Measurements from ENCODE around the gene POMT2. TPM values are rescaled to one million over a fixed set of nuclear protein-coding genes. Genes with fewer than 3 reads are reported as not detected.

Gene POMT2
- total and polyA plus RNA-seq, 2 experiments from 2014 or later = 21.1 to 39.3 TPM

DNA sequence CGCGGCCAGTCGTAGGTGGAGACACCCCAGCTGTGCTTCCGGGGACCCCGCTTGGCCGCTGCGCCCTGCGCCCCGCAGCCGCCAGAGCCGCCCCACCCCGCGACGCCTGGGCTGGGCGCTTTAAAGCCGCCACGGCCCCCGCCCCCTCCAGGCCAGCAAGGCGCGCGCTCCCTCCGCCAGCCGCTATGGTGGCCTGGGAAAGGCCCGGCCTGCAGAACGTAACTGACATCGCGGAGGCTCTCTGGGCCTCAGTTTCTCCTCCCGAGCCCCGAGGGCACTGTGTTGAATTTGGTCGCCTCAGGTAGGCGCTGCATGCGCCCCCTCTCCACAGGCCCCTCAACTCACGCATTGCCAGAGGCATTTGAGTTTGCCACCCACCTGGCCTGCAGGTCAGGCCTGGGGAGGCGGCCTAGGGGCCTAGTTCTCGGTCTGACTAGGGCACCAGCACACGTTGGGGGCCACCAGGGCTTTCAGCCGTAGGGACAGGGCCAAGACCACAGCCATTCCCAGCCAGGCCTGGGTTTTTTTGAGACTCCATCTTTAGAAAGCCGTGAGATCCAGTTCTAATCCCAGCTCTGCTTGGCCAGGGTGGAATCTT lies 49.5 kb downstream of the POMT2 start, which contains the start of gene NGB:
Gene NGB (minus strand): TSS at position 94 of the 598 bp plus-strand sequence. CDS start 269 bp downstream, outside the sequence.
- TF ChIP-seq EZH2phosphoT487 (IDR thresholded peaks at IDR 0.05; ENCODE audit: low read depth, severe bottlenecking, unreplicated experiment) = no peak
- no peak for TF ChIP-seq EZH2 (IDR thresholded peaks at IDR 0.05; ENCODE audit: borderline replicate concordance)
- TF ChIP-seq, protein P1, sequence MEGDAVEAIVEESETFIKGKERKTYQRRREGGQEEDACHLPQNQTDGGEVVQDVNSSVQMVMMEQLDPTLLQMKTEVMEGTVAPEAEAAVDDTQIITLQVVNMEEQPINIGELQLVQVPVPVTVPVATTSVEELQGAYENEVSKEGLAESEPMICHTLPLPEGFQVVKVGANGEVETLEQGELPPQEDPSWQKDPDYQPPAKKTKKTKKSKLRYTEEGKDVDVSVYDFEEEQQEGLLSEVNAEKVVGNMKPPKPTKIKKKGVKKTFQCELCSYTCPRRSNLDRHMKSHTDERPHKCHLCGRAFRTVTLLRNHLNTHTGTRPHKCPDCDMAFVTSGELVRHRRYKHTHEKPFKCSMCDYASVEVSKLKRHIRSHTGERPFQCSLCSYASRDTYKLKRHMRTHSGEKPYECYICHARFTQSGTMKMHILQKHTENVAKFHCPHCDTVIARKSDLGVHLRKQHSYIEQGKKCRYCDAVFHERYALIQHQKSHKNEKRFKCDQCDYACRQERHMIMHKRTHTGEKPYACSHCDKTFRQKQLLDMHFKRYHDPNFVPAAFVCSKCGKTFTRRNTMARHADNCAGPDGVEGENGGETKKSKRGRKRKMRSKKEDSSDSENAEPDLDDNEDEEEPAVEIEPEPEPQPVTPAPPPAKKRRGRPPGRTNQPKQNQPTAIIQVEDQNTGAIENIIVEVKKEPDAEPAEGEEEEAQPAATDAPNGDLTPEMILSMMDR (IDR thresholded peaks at IDR 0.05; ENCODE audit: poor library complexity) = no peak
- no peak for DNase-seq (ENCODE audit: low spot score)
- H4K20me1 ChIP-seq (ENCODE audit: insufficient read depth, poor library complexity, severe bottlenecking) = no peaks in the 10 kb centered on the region
- H3K9me2 ChIP-seq (replicated peaks; ENCODE audit: insufficient read depth) = no peaks in the 10 kb centered on the region
- H2AFZ ChIP-seq = no peak within 1 kb of the TSS
- peak within 1 kb of the TSS; percentile 80 for H3K4me2 ChIP-seq
- no peak within 1 kb of the TSS for H3K27ac ChIP-seq
- no peak within 1 kb of the TSS for H3K4me3 ChIP-seq
- H3K79me2 ChIP-seq = no peaks in the 10 kb centered on the region
- peaks cover 52% of the 10 kb centered on the region for H3K27me3 ChIP-seq
- no peaks in the 10 kb centered on the region for H3K9me3 ChIP-seq (ENCODE audit: low read depth)
- 26% methylated on average over 23 of the region's 38 CpGs for WGBS (ENCODE audit: low lambda C conversion rate, missing lambda C conversion rate)
- peaks cover 4% of the 10 kb centered on the region for H3K4me1 ChIP-seq (ENCODE audit: insufficient read depth)
- no peaks in the 10 kb centered on the region for H3K36me3 ChIP-seq (replicated peaks; ENCODE audit: insufficient read depth, low read depth)

DNA sequence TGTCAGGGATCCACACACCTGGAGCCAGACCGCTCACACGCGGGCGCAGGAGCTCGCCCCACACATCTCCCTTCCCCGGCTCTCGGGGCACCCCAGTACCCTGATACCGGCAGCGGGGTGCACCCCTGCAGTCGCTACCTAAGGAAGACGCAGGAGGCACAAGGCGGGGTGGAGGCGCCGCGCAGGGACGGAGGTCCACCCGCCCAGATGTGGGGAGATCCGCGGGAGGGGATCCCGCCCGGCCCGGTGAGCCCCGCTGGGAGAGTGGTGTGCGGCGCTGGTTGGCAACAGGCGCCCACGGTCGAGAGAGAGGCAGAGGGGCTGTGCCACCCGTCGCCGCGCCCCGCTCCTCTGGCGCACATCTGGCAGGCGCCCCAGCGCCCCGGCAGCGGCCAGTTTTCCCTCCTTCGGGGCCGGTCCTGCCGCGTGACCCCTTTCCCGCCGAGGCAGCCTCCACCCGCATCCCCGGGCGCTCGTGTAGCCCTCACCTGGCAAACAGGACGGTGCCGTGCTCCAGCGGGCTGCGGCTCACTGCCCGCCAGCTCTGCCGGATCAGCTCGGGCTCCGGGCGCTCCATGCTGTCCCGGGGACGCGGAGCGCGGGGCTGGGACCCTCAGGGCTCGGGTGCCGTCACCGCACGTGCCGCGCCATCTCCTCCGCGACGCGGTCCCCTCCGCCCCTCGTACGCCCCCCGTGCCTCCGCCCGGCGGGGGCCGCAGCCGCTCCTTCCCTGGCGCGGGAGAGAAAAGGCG lies 50.1 kb downstream of the POMT2 start:
- no peak overlapping the region for H3K27ac ChIP-seq
- no peaks in the 10 kb centered on the region for H3K9me3 ChIP-seq (ENCODE audit: low read depth)
- no peaks in the 10 kb centered on the region for H3K79me2 ChIP-seq
- H2AFZ ChIP-seq = no peak overlapping the region
- 7% methylated on average over 55 of the region's 84 CpGs for WGBS (ENCODE audit: low lambda C conversion rate, missing lambda C conversion rate)
- no peak overlapping the region for H3K4me3 ChIP-seq
- H4K20me1 ChIP-seq (ENCODE audit: insufficient read depth, poor library complexity, severe bottlenecking) = no peaks in the 10 kb centered on the region
- peaks cover 52% of the 10 kb centered on the region for H3K27me3 ChIP-seq
- TF ChIP-seq, protein P1 (IDR thresholded peaks at IDR 0.05; ENCODE audit: poor library complexity) = no peak
- TF ChIP-seq EZH2 (IDR thresholded peaks at IDR 0.05; ENCODE audit: borderline replicate concordance) = peak; percentile 75
- TF ChIP-seq EZH2phosphoT487 (IDR thresholded peaks at IDR 0.05; ENCODE audit: low read depth, severe bottlenecking, unreplicated experiment) = no peak
- no peaks in the 10 kb centered on the region for H3K9me2 ChIP-seq (replicated peaks; ENCODE audit: insufficient read depth)
- peaks cover 4% of the 10 kb centered on the region for H3K4me1 ChIP-seq (ENCODE audit: insufficient read depth)
- no peaks in the 10 kb centered on the region for H3K36me3 ChIP-seq (replicated peaks; ENCODE audit: insufficient read depth, low read depth)
- peak overlapping the region; percentile 80 for H3K4me2 ChIP-seq
- DNase-seq (ENCODE audit: low spot score) = no peak

DNA sequence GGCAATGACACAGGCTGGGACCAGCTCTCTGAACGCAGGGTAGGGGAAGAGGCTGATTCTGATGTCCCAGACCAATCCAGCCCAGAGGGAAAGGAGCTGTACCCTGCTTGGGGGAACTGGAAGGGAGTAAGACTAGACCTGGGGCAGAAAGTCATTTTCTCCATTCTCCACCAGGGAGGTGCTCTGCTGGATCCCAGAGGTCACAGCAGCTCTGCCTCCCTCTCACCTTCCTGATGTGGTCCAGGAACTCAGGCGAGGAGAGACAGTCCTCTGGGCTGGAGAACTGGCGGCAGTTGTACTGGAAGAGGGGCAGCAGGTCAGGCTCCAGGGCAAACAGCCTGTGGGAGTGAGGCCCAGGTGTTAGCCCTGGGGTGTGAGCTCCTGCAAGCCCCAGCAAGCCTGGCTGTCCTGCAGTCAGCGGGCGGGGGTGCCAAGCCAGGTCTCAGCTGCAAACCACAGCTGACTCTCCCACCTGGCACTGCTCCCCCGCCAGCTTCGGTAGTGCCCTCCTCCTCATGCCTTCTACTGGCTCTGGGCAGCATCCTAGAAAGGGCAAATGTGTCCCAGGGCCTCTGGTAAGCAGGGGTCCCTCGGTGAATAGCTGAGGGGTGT lies 51.6 kb downstream of the POMT2 start:
- H3K27me3 ChIP-seq = peaks cover 52% of the 10 kb centered on the region
- H3K9me2 ChIP-seq (replicated peaks; ENCODE audit: insufficient read depth) = no peaks in the 10 kb centered on the region
- peaks cover 4% of the 10 kb centered on the region for H3K4me1 ChIP-seq (ENCODE audit: insufficient read depth)
- H4K20me1 ChIP-seq (ENCODE audit: insufficient read depth, poor library complexity, severe bottlenecking) = no peaks in the 10 kb centered on the region
- no peak for DNase-seq (ENCODE audit: low spot score)
- H3K27ac ChIP-seq = no peak overlapping the region
- H3K4me3 ChIP-seq = no peak overlapping the region
- no peaks in the 10 kb centered on the region for H3K9me3 ChIP-seq (ENCODE audit: low read depth)
- no peaks in the 10 kb centered on the region for H3K79me2 ChIP-seq
- no peak overlapping the region for H2AFZ ChIP-seq
- H3K36me3 ChIP-seq (replicated peaks; ENCODE audit: insufficient read depth, low read depth) = no peaks in the 10 kb centered on the region
- TF ChIP-seq EZH2phosphoT487 (IDR thresholded peaks at IDR 0.05; ENCODE audit: low read depth, severe bottlenecking, unreplicated experiment) = no peak
- TF ChIP-seq, protein P1 (IDR thresholded peaks at IDR 0.05; ENCODE audit: poor library complexity) = no peak
- WGBS (ENCODE audit: low lambda C conversion rate, missing lambda C conversion rate) = 46% methylated on average over 7 of the region's 8 CpGs
- H3K4me2 ChIP-seq = no peak overlapping the region
